GM12801 (cell line): ENCODE measurements around the gene SLX9.

ENCODE experiments used
- TF ChIP-seq, protein P1 (sequence below): IDR thresholded peaks from one replicate; pipeline ENCODE4 v1.5.1; 2011; ENCODE audit warnings: control low read depth; ENCODE audit not compliant: insufficient read length; ENCODE audit errors: extremely low read depth

Gene SLX9

DNA sequence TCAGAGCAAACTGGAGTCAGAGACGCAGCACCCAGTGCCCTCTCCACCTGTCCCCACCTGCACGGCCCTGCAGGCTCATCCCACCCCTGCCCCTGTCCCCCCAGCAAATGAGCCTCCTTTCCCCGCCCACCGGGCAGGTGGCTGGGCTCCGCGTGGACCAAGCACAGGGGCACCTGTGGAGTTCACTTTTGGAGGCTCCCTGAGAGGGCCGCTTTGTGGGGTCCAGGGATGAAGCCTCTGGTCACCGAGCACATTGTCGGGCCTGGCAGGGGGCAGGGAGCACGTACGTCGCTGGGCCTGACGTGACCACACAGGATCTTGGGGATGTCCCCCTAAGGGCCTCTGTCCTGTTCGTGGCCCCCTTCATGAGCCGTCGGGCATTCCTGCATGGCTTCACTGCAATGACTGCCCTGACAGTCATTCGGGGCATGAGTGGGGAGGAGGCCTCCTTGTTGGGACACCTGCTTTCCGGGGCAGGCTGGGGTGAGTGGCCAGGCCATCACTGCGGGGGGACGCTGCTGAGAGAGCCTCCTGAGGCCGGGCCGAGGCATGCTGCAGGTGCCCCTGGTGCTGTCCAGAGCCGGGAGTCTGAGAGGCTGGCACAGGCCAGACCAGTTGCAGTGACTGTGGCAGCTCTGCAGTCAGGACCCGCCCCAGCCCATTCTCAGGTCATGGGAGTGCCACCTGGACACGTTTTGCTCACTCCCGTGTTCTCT, 19.7 kb downstream of the SLX9 start:
- TF ChIP-seq, protein P1, sequence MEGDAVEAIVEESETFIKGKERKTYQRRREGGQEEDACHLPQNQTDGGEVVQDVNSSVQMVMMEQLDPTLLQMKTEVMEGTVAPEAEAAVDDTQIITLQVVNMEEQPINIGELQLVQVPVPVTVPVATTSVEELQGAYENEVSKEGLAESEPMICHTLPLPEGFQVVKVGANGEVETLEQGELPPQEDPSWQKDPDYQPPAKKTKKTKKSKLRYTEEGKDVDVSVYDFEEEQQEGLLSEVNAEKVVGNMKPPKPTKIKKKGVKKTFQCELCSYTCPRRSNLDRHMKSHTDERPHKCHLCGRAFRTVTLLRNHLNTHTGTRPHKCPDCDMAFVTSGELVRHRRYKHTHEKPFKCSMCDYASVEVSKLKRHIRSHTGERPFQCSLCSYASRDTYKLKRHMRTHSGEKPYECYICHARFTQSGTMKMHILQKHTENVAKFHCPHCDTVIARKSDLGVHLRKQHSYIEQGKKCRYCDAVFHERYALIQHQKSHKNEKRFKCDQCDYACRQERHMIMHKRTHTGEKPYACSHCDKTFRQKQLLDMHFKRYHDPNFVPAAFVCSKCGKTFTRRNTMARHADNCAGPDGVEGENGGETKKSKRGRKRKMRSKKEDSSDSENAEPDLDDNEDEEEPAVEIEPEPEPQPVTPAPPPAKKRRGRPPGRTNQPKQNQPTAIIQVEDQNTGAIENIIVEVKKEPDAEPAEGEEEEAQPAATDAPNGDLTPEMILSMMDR, result no peak

DNA sequence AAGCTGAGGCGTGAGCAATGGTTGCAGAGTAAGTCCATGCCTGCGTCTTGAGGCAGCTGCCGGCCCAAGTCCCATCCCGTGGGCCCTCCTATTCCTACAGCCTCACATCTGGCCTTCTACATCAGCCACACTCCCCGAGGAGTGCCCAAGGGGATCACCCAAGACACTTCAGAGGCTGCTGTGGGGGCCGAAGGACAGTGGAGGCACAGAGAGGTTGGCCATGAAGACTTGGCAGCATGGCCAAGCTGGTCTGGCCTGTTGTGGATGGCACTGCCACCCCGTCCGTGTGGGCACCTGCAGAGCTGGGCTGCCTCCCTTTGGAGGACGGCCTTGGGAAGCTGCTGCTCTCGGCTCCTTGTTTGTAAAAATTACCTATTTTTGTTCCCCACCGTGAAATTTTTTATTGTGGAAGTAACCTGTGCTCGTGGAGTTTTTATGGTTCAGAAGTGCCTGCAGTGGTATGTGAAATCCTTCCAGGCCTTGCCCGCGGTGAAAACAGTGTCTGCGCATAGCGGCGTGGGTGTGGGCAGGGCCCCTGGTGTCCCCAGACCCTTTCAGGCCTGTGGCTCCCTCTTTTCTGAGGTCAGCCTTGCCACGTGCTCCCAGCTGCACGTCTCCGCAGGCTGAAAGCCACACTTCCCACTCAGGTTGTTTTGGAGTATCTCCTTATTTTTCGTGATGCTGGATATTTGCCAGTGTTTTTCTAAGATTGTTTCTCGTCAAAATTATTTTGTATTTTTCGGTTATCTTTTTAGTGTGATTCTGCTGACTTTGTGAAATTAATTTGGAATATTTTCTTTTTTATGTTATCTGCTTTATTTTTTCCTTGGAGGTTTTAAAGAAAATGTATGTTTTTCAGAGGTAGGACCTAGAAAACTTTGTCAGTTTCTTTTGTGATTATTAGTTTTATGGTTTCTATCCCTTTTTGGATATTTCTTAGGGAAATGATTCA, 20.6 kb downstream of the SLX9 start:
- TF ChIP-seq, protein P1, result no peak

DNA sequence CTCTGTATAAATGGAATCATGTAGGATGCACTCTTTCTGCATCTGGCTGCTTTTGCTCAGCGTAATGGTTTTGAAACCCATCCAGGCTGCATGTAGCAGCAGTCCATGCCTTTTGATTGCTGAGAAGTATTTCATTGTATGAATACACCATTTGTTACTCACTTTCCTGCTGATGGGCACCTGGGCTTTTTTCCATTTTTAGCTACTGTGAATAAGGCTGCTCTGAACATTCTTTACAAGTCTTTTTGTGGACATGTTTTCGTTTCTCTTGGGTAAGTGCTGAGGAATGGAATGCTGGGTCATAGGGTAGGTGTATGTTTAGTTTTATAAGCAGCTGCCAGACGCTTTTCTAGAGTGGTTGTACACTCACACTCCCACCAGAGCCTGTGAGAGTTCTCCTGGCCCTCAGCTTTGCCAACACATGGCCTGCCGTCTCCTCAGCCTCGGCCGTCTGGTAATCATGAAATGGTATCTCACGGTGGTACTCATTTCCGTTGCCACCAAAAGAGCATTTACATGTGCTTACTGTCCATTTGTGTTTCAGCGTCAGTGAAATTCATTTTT, 22.7 kb downstream of the SLX9 start:
- TF ChIP-seq, protein P1, result no peak

DNA sequence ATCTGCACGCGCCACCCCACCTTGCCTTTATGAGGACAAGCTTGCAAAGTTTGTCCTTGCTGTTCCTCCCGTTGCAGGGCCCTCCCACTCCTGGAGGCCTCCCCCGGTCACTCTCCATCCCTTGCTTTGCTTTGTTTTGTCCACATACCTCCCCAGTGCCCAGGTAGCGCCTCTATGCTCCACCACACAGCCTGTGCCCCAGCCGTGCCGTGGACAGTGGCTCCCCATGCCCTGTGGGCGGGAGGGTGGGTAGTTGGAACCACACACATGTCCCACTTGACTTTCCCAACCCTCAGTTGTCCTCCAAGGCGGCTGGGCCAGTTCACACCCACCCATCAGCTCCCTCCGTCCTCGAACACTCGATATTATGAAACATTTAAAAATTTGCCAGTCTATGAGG, 24.6 kb downstream of the SLX9 start:
- TF ChIP-seq, protein P1, result no peak

DNA sequence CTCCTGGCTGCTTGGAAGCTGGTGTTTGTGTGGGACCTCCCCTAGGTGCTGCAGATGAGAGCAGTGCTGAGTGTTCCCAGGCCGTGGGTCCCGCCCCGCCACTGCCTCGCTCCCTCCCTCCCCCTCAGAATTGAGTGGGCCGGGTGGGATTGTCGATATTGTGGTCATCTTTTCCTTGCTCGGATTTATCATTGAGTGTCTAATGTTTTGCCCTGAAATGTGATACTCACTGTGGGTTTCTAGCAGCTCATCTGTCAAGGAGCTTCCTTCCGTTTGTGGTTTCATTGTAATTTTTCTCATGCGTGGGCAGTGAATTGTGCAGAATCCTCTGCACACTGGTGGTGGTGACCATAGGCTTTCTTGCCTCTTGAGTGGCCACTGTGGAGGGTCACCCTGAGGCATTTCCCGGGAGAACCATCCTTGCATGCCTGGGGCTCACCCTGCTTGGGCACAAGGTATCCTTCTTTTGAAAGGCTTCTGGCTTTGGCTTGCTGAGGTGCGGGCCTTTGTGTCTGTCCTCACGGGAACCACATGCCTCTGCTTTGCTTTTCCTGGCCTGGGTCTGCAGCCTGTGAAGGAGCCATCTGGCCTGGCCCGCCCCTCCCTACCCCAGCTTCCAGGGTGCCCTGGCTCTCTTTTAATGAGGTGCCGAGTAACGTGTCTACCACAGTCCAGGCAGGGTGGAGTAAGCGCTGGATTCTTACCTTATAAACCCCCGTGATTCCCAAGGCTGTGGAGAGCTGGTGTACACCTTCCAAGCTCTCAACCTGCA, 25.6 kb downstream of the SLX9 start:
- TF ChIP-seq, protein P1, result no peak

DNA sequence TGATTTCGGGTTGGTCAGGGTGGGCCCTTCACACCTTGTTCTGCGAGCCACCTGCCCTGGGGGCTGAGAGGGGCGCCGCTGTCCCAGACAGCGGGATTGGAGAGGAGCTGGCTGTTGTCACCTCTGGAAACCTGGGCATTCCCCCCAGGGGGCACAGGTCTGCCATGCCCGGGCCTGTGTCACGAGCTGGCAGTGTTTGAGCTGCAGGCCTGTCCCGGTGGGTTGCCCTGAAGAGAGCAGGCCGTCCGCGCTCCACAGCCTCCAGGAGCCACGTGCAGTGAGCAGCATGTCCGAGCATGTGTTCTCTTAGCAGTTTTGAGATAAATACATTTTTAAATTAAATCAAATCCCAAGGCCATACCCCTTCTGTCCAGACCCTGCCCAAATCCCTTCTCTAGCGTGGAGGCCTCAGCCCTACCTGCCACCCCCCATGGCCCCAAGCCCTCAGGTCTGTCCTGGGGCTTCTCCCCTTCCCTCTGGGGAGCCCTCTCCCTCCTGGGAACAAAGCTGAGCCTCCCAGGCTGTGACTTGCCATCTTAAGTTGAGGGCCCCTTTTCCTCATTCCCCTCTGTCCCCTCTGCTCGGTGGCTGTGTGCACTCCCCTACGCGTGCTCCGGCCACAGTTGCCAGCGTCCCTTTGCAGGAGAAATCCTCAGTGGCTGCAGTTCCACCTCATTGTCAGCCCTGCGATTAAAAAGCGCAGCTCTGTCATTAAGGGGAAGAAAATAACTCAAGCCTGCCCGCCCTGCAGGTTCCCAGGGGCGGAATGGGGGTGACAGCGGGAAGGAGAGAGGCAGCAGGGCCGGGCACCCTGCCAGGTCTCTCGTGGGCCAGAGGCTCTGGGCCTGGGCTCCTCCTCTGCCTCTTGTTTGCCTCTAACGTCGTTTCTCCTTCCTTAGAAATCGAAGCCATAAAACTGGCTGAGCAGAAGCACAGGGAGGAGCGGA, 26.6 kb downstream of the SLX9 start:
- TF ChIP-seq, protein P1, result no peak
